ENCODE results near the gene TTC4. TPM values are rescaled to one million over a fixed set of nuclear protein-coding genes. Genes with fewer than 3 reads are reported as not detected.

Gene TTC4
- total and polyA plus RNA-seq, 2 of the 4 experiments (the other 2 are of a cell fraction), result 21.6 to 27.1 TPM

DNA sequence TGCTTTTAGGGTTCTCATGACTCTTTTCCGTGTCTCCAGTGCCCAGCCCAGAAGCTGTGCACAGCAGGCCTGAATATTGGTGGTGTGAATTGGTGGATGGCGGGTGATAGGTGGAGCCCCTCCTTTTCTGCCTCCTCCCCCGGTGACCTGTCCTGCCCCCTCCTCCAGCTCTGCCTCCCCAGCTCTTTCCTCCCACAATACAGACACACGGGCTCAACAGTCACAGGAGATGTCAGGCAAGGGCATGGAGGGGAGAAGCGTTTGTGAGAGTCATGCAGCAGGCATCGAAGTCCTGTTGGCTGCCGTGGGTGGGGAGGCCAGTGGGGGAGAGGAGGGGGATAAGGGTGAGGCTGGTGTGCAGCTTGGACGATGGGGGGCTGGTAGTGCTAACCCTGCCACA lies 17.3 kb upstream of the TTC4 start:
- Histone ChIP-seq H3K9me3 (ENCODE audit: control insufficient read depth, insufficient read depth, low read length) (no peaks in the 10 kb centered on the region), H3K9ac (ENCODE audit: low read depth, low read length) (no peak overlapping the region), H4K5ac (ENCODE audit: low read depth, low read length) (no peak overlapping the region), H3K36me3 (ENCODE audit: control insufficient read depth, insufficient read depth, low read length) (no peaks in the 10 kb centered on the region), H4K91ac (ENCODE audit: insufficient read depth, low read depth, low read length) (no peak overlapping the region), H4K20me1 (ENCODE audit: insufficient read depth, low read length) (no peaks in the 10 kb centered on the region), H3K18ac (ENCODE audit: low read depth, low read length) (no peak overlapping the region), H3K4me2 (ENCODE audit: low read depth, low read length) (no peak overlapping the region), H3K4me1 (ENCODE audit: control insufficient read depth, insufficient read depth, low read length) (no peaks in the 10 kb centered on the region), H3K27me3 (ENCODE audit: control insufficient read depth, insufficient read depth, low read length) (peaks cover 57% of the 10 kb centered on the region), H3K9me1 (ENCODE audit: insufficient read depth, low read length) (no peaks in the 10 kb centered on the region), H2BK120ac (ENCODE audit: low read depth, low read length) (no peak overlapping the region), H3K4ac (ENCODE audit: low read depth, low read length) (no peak overlapping the region), H2AK5ac (ENCODE audit: low read depth, low read length) (no peak overlapping the region), H3K79me1 (ENCODE audit: low read depth in 1 of 2, low read length in 2 of 2) (no peaks in the 10 kb centered on the region), H2BK5ac (ENCODE audit: low read depth, low read length, poor library complexity, severe bottlenecking) (no peak overlapping the region), H2AK9ac (replicated peaks; ENCODE audit: low read depth, low read length, poor library complexity) (no peak overlapping the region), H4K8ac (ENCODE audit: low read depth in 2 of 2, low read length in 2 of 2) (no peak overlapping the region), H3K23ac (ENCODE audit: low read depth, low read length) (no peak overlapping the region), H3K56ac (ENCODE audit: extremely low read depth, insufficient read depth, low read length) (no peak overlapping the region), H2AFZ (replicated peaks; ENCODE audit: low read length, poor library complexity) (no peak overlapping the region), H2BK20ac (ENCODE audit: low read depth, low read length) (no peak overlapping the region), H3K4me3 (ENCODE audit: insufficient read depth, low read depth, low read length) (no peak overlapping the region), H2BK15ac (ENCODE audit: low read depth, low read length) (no peak overlapping the region), H3K14ac (replicated peaks; ENCODE audit: low read depth, low read length) (no peak overlapping the region), H3K27ac (ENCODE audit: insufficient read depth, low read length) (no peak overlapping the region)
- DNase-seq (no peak), ATAC-seq (ENCODE audit: low read depth) (no peak)
- POLR2A ChIA-PET (ENCODE audit: unreplicated experiment), result no interaction called here
- CTCF ChIA-PET, result no interaction called here
- in situ Hi-C loops (cut with MboI; ENCODE audit: low sequenced_read_pairs), result no loop called here
- TF ChIP-seq, protein P1, sequence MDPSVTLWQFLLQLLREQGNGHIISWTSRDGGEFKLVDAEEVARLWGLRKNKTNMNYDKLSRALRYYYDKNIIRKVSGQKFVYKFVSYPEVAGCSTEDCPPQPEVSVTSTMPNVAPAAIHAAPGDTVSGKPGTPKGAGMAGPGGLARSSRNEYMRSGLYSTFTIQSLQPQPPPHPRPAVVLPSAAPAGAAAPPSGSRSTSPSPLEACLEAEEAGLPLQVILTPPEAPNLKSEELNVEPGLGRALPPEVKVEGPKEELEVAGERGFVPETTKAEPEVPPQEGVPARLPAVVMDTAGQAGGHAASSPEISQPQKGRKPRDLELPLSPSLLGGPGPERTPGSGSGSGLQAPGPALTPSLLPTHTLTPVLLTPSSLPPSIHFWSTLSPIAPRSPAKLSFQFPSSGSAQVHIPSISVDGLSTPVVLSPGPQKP (IDR thresholded peaks at IDR 0.05; ENCODE audit: borderline replicate concordance, low read depth, low read length), result no peak
- TF ChIP-seq MAFK (IDR thresholded peaks at IDR 0.05; ENCODE audit: low read depth, low read length) (no peak), RCOR1 (IDR thresholded peaks at IDR 0.05; ENCODE audit: insufficient replicate concordance, low read length) (no peak), CHD1 (IDR thresholded peaks at IDR 0.05; ENCODE audit: low read depth, low read length) (no peak)
- TF ChIP-seq, protein P2, sequence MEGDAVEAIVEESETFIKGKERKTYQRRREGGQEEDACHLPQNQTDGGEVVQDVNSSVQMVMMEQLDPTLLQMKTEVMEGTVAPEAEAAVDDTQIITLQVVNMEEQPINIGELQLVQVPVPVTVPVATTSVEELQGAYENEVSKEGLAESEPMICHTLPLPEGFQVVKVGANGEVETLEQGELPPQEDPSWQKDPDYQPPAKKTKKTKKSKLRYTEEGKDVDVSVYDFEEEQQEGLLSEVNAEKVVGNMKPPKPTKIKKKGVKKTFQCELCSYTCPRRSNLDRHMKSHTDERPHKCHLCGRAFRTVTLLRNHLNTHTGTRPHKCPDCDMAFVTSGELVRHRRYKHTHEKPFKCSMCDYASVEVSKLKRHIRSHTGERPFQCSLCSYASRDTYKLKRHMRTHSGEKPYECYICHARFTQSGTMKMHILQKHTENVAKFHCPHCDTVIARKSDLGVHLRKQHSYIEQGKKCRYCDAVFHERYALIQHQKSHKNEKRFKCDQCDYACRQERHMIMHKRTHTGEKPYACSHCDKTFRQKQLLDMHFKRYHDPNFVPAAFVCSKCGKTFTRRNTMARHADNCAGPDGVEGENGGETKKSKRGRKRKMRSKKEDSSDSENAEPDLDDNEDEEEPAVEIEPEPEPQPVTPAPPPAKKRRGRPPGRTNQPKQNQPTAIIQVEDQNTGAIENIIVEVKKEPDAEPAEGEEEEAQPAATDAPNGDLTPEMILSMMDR (conservative IDR thresholded peaks at IDR 0.05; ENCODE audit: low read depth, low read length), result no peak
- no TSS peak for BruUV-seq (replicated peaks)
- dilution Hi-C loops (cut with HindIII; ENCODE audit: low sequenced_read_pairs, unreplicated experiment), result no loop called here
- intact Hi-C loops (cut with micrococcal nuclease), result no loop called here
- 0% methylated on average over 1 of the region's 8 CpGs; no CpG with 5 or more reads in 1 of the 2 experiments for WGBS, 2 experiments (ENCODE audit: extremely low coverage in 2 of 2, insufficient read length in 1 of 2)

Data from IMR-90 (cell line).